ENCODE results near the gene MYH15. TPM values are rescaled to one million over a fixed set of nuclear protein-coding genes. Genes with fewer than 3 reads are reported as not detected.

The MYH15 gene
- total and polyA plus RNA-seq, 2 experiments from 2014 or later = 1.5 TPM

- no peaks in the 10 kb centered on the region for H3K9me2 ChIP-seq (replicated peaks; ENCODE audit: insufficient read depth)
- H3K9me3 ChIP-seq (ENCODE audit: low read depth) = no peaks in the 10 kb centered on the region
- H3K4me2 ChIP-seq = no peak overlapping the region
- H3K4me3 ChIP-seq = no peak overlapping the region
- no peaks in the 10 kb centered on the region for H3K4me1 ChIP-seq (ENCODE audit: insufficient read depth)
- 70% methylated on average over 1 of the region's 1 CpG for WGBS (ENCODE audit: low lambda C conversion rate, missing lambda C conversion rate)
- H4K20me1 ChIP-seq (ENCODE audit: insufficient read depth, poor library complexity, severe bottlenecking) = no peaks in the 10 kb centered on the region
- no peak for DNase-seq (ENCODE audit: low spot score)
- no peaks in the 10 kb centered on the region for H3K27me3 ChIP-seq
- no peaks in the 10 kb centered on the region for H3K79me2 ChIP-seq
- H3K27ac ChIP-seq = peak overlapping the region; percentile 54
- H2AFZ ChIP-seq = no peak overlapping the region
- H3K36me3 ChIP-seq (replicated peaks; ENCODE audit: insufficient read depth, low read depth) = no peaks in the 10 kb centered on the region
- TF ChIP-seq EZH2phosphoT487 (IDR thresholded peaks at IDR 0.05; ENCODE audit: low read depth, severe bottlenecking, unreplicated experiment) = no peak
- no peak for TF ChIP-seq CTCF (IDR thresholded peaks at IDR 0.05; ENCODE audit: poor library complexity)
- no peak for TF ChIP-seq EZH2 (IDR thresholded peaks at IDR 0.05; ENCODE audit: borderline replicate concordance)
Measured at GRCh38 chr3:108453565-108453964, 56.8 kb downstream of the MYH15 start.

- Histone ChIP-seq H3K4me2 (no peak overlapping the region), H3K27ac (no peak overlapping the region), H4K20me1 (ENCODE audit: insufficient read depth, poor library complexity, severe bottlenecking) (no peaks in the 10 kb centered on the region), H3K9me3 (ENCODE audit: low read depth) (no peaks in the 10 kb centered on the region), H3K4me3 (no peak overlapping the region), H2AFZ (no peak overlapping the region), H3K4me1 (ENCODE audit: insufficient read depth) (no peaks in the 10 kb centered on the region), H3K36me3 (replicated peaks; ENCODE audit: insufficient read depth, low read depth) (no peaks in the 10 kb centered on the region), H3K9me2 (replicated peaks; ENCODE audit: insufficient read depth) (no peaks in the 10 kb centered on the region), H3K79me2 (no peaks in the 10 kb centered on the region), H3K27me3 (no peaks in the 10 kb centered on the region)
- no peak for DNase-seq (ENCODE audit: low spot score)
- no peak for TF ChIP-seq CTCF (IDR thresholded peaks at IDR 0.05; ENCODE audit: poor library complexity)
- no peak for TF ChIP-seq EZH2phosphoT487 (IDR thresholded peaks at IDR 0.05; ENCODE audit: low read depth, severe bottlenecking, unreplicated experiment)
- TF ChIP-seq EZH2 (IDR thresholded peaks at IDR 0.05; ENCODE audit: borderline replicate concordance) = no peak
- WGBS (ENCODE audit: low lambda C conversion rate, missing lambda C conversion rate) = 62% methylated on average over 2 of the region's 2 CpGs
Measured at GRCh38 chr3:108450444-108450843, 60.0 kb downstream of the MYH15 start.

GRCh38 chr3:108448593-108448992 is 61.8 kb downstream of the MYH15 start:
- Histone ChIP-seq H3K36me3 (replicated peaks; ENCODE audit: insufficient read depth, low read depth) (no peaks in the 10 kb centered on the region), H3K27me3 (no peaks in the 10 kb centered on the region), H3K4me2 (no peak overlapping the region), H3K9me2 (replicated peaks; ENCODE audit: insufficient read depth) (no peaks in the 10 kb centered on the region), H4K20me1 (ENCODE audit: insufficient read depth, poor library complexity, severe bottlenecking) (no peaks in the 10 kb centered on the region), H3K4me3 (no peak overlapping the region), H2AFZ (no peak overlapping the region), H3K79me2 (no peaks in the 10 kb centered on the region), H3K27ac (no peak overlapping the region), H3K9me3 (ENCODE audit: low read depth) (no peaks in the 10 kb centered on the region), H3K4me1 (ENCODE audit: insufficient read depth) (no peaks in the 10 kb centered on the region)
- WGBS (ENCODE audit: low lambda C conversion rate, missing lambda C conversion rate) = 86% methylated on average over 1 of the region's 1 CpG
- TF ChIP-seq EZH2phosphoT487 (IDR thresholded peaks at IDR 0.05; ENCODE audit: low read depth, severe bottlenecking, unreplicated experiment) (no peak), EZH2 (IDR thresholded peaks at IDR 0.05; ENCODE audit: borderline replicate concordance) (no peak), CTCF (IDR thresholded peaks at IDR 0.05; ENCODE audit: poor library complexity) (no peak)
- DNase-seq (ENCODE audit: low spot score) = no peak

Data from hepatocyte (in vitro differentiated cells).